ENCODE data around the gene PCSK5. TPM values are rescaled to one million over a fixed set of nuclear protein-coding genes. Genes with fewer than 3 reads are reported as not detected.

The PCSK5 gene
- total and polyA plus RNA-seq, 2 donors (not counting 3 experiments of a cell fraction or from before 2014, with no cell fraction given), result 2.6 to 4.8 TPM

GRCh38 chr9:76269789-76270188 is 379.3 kb downstream of the PCSK5 start:
- no peak overlapping the region for H3K27ac ChIP-seq (ENCODE audit: insufficient read depth, low read depth, low read length)
- ChIA-PET POLR2A (no interaction called here), CTCF (no interaction called here)
- no peak overlapping the region for H2AFZ ChIP-seq (ENCODE audit: low read depth, low read length)
- no peak overlapping the region for H3K4me3 ChIP-seq (replicated peaks in 1 of 3; ENCODE audit: insufficient read depth in 1 of 3, low read depth in 1 of 3, low read length in 3 of 3)
- no peaks in the 10 kb centered on the region for H3K36me3 ChIP-seq (ENCODE audit: control insufficient read depth in 2 of 2, extremely low read depth in 1 of 2, insufficient read depth in 2 of 2, low read length in 2 of 2)
- FAIRE-seq (peak; percentile 31), DNase-seq (ENCODE audit: low read depth, low spot score) (peak; percentile 12)
- H3K79me2 ChIP-seq (ENCODE audit: control insufficient read depth, insufficient read depth, low read length), result no peaks in the 10 kb centered on the region
- dilution Hi-C loops (cut with MboI; ENCODE audit: extremely low pct_ligation_motif_present, low sequenced_read_pairs) (no loop called here), intact Hi-C loops (cut with micrococcal nuclease) (no loop called here)
- no peaks in the 10 kb centered on the region for H3K27me3 ChIP-seq (ENCODE audit: control insufficient read depth in 2 of 2, insufficient read depth in 2 of 2, low read length in 2 of 2)
- no peaks in the 10 kb centered on the region for H3K9me3 ChIP-seq (replicated peaks; ENCODE audit: control insufficient read depth, insufficient read depth, low read length)
- H3K4me2 ChIP-seq (ENCODE audit: insufficient read depth, low read length), result peak overlapping the region; percentile 24
- BruUV-seq (replicated peaks), result no TSS peak
- H3K9ac ChIP-seq (replicated peaks; ENCODE audit: extremely low read depth, insufficient read depth, low read length), result no peak overlapping the region
- H4K20me1 ChIP-seq (replicated peaks; ENCODE audit: control insufficient read depth, extremely low read depth, insufficient read depth, low read length), result no peaks in the 10 kb centered on the region
- H3K4me1 ChIP-seq (ENCODE audit: control insufficient read depth, extremely low read depth, insufficient read depth, low read length), result no peaks in the 10 kb centered on the region
- TF ChIP-seq FOS (IDR thresholded peaks at IDR 0.05; ENCODE audit: borderline replicate concordance, insufficient read depth, low read length) (peak; percentile 16), JUN (IDR thresholded peaks at IDR 0.05; ENCODE audit: borderline replicate concordance, insufficient read depth, insufficient read length, low read depth) (no peak)
- H3K9me1 ChIP-seq (replicated peaks; ENCODE audit: control insufficient read depth, extremely low read depth, insufficient read depth, low read length), result no peaks in the 10 kb centered on the region

DNA sequence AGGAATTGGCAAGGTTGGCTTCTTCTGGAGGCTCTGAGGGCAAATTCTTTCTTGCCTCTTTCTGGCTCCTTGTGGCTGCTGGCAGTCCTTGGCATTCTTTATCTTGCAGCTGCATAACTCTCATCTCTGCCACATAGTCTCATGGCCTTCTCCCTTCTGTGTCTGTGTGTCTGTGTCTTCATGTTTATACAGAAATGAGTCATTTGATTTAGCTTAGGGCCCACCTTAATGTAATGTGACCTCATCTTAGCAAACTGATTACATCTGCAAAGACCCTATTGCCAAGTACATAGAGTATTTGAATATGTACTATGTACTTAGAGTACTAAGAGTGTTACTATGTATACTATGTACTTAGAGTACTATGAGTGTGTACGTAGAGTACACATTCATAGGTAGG is 381.3 kb downstream of the PCSK5 start:
- ChIA-PET CTCF (no interaction called here), POLR2A (no interaction called here)
- TF ChIP-seq EZH2 (IDR thresholded peaks at IDR 0.05; ENCODE audit: borderline replicate concordance, low read depth, low read length, severe bottlenecking) (no peak), POLR2A (IDR thresholded peaks at IDR 0.05; ENCODE audit: low read depth, low read length) (no peak), CTCF (IDR thresholded peaks at IDR 0.05; ENCODE audit: extremely low read depth in 1 of 2, insufficient read depth in 1 of 2, low read depth in 1 of 2, low read length in 2 of 2) (no peak), FOS (IDR thresholded peaks at IDR 0.05; ENCODE audit: borderline replicate concordance, insufficient read depth, low read length) (no peak), JUN (IDR thresholded peaks at IDR 0.05; ENCODE audit: borderline replicate concordance, insufficient read depth, insufficient read length, low read depth) (no peak), GATA2 (IDR thresholded peaks at IDR 0.05; ENCODE audit: insufficient read depth, insufficient read length, low read depth, low read length) (no peak), POLR2AphosphoS5 (IDR thresholded peaks at IDR 0.05; ENCODE audit: insufficient read depth, low read depth, low read length) (no peak), MYC (IDR thresholded peaks at IDR 0.05; ENCODE audit: low read depth, low read length) (no peak)
- TF ChIP-seq, protein P1, sequence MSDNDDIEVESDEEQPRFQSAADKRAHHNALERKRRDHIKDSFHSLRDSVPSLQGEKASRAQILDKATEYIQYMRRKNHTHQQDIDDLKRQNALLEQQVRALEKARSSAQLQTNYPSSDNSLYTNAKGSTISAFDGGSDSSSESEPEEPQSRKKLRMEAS (IDR thresholded peaks at IDR 0.05; ENCODE audit: insufficient read depth, insufficient read length), result no peak
- no peaks in the 10 kb centered on the region for H3K4me1 ChIP-seq (ENCODE audit: control insufficient read depth, extremely low read depth, insufficient read depth, low read length)
- H4K20me1 ChIP-seq (replicated peaks; ENCODE audit: control insufficient read depth, extremely low read depth, insufficient read depth, low read length), result no peaks in the 10 kb centered on the region
- no peak overlapping the region for H3K9ac ChIP-seq (replicated peaks; ENCODE audit: extremely low read depth, insufficient read depth, low read length)
- DNase-seq (ENCODE audit: low read depth, low spot score) (no peak), FAIRE-seq (no peak)
- BruUV-seq (replicated peaks), result no TSS peak
- H3K9me1 ChIP-seq (replicated peaks; ENCODE audit: control insufficient read depth, extremely low read depth, insufficient read depth, low read length), result no peaks in the 10 kb centered on the region
- H2AFZ ChIP-seq (ENCODE audit: low read depth, low read length), result no peak overlapping the region
- no peak overlapping the region for H3K4me3 ChIP-seq (replicated peaks in 1 of 3; ENCODE audit: insufficient read depth in 1 of 3, low read depth in 1 of 3, low read length in 3 of 3)
- H3K27ac ChIP-seq (ENCODE audit: insufficient read depth, low read depth, low read length), result no peak overlapping the region
- no peaks in the 10 kb centered on the region for H3K79me2 ChIP-seq (ENCODE audit: control insufficient read depth, insufficient read depth, low read length)
- H3K9me3 ChIP-seq (replicated peaks; ENCODE audit: control insufficient read depth, insufficient read depth, low read length), result no peaks in the 10 kb centered on the region
- no peaks in the 10 kb centered on the region for H3K36me3 ChIP-seq (ENCODE audit: control insufficient read depth in 2 of 2, extremely low read depth in 1 of 2, insufficient read depth in 2 of 2, low read length in 2 of 2)
- H3K27me3 ChIP-seq (ENCODE audit: control insufficient read depth in 2 of 2, insufficient read depth in 2 of 2, low read length in 2 of 2), result no peaks in the 10 kb centered on the region
- intact Hi-C loops (cut with micrococcal nuclease), result no loop called here
- dilution Hi-C loops (cut with MboI; ENCODE audit: extremely low pct_ligation_motif_present, low sequenced_read_pairs), result no loop called here
- H3K4me2 ChIP-seq (ENCODE audit: insufficient read depth, low read length), result no peak overlapping the region
